GM19467 (cell line): ENCODE measurements around the gene NRP1.
A peak's percentile ranks its signal among the peaks of the same experiment; 100 is the strongest.
"Not testable (repeated sequence)": the region's sequence is repeated elsewhere in the genome, so short reads cannot be mapped to it uniquely, and the experiment has no call there.

Source experiments
- ATAC-seq: cut with Tn5 transposase; IDR thresholded peaks from one replicate; pipeline ENCODE4 v1.9.1; 2021; ENCODE audit warnings: mild to moderate bottlenecking, moderate library complexity; ENCODE audit not compliant: unreplicated experiment

Gene NRP1

GRCh38 chr10:33154590-33154989, 179.9 kb downstream of the NRP1 start:
- ATAC-seq = no peak

GRCh38 chr10:33153968-33154327, 180.5 kb downstream of the NRP1 start:
- no peak for ATAC-seq

- ATAC-seq = no peak
Observed at GRCh38 chr10:33153251-33153967, 181.1 kb downstream of the NRP1 start.

GRCh38 chr10:33152750-33153149, 181.7 kb downstream of the NRP1 start:
- ATAC-seq = no peak

- no peak for ATAC-seq
Observed at GRCh38 chr10:33152146-33152545, 182.3 kb downstream of the NRP1 start.

GRCh38 chr10:33151344-33151864, 183.1 kb downstream of the NRP1 start:
- no peak for ATAC-seq

- ATAC-seq = no peak
Observed at GRCh38 chr10:33150889-33151288, 183.6 kb downstream of the NRP1 start.

DNA sequence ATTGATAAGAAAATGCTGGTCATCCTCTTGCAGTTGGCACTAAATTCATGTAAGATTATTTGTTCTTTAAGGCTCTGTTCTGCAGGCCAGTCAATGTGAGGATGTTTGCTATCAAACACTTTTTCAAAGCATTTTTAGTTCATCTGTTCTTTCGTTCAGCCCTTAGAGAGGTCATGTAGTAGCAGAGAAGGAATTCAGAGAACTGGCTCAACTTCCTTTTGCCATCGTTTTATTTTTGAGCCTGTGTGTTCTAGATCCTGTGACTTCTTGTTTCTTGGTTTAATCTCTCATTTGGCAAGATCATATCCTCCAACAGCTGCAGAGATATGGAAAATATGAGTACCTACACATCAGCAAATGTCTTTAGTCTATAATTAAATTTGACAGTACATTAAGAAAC, 184.3 kb downstream of the NRP1 start:
- ATAC-seq = no peak

GRCh38 chr10:33147013-33147310, 187.5 kb downstream of the NRP1 start:
- ATAC-seq = no peak

GRCh38 chr10:33146189-33147012, 188.1 kb downstream of the NRP1 start:
- ATAC-seq = no peak

GRCh38 chr10:33145451-33146188, 188.8 kb downstream of the NRP1 start:
- ATAC-seq = no peak

- no peak for ATAC-seq
Observed at GRCh38 chr10:33143160-33143728, 191.2 kb downstream of the NRP1 start.

GRCh38 chr10:33142295-33142694, 192.2 kb downstream of the NRP1 start:
- no peak for ATAC-seq

GRCh38 chr10:33141251-33141650, 193.2 kb downstream of the NRP1 start:
- ATAC-seq = no peak

DNA sequence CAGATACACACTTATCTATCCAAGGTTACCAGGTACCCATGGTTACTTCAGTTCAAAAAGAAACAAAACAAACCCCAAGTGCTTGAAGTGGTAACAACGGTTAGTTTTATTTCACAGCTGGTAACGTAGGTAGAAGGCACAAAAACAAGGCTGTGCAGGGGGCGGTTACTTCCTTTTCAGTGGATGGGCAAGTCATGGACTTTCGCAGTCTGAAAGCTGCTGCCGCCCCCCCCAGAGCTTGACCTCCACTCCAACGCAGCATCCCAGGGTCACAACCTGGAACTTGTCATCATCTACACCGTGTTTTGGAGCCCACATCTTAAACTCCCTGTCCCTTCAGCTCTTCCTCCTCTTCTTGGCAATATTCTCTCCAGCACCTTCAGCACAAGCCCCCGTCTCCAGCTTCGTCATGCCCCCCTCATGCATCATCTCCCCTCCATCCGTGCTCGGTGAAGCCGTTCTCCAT, 195.3 kb downstream of the NRP1 start:
- ATAC-seq = no peak

- not testable (repeated sequence) for ATAC-seq
Observed at GRCh38 chr10:33138686-33139085, 195.8 kb downstream of the NRP1 start.

GRCh38 chr10:33137356-33138005, 197.0 kb downstream of the NRP1 start:
- no peak for ATAC-seq

GRCh38 chr10:33136781-33137180, 197.7 kb downstream of the NRP1 start:
- no peak for ATAC-seq

DNA sequence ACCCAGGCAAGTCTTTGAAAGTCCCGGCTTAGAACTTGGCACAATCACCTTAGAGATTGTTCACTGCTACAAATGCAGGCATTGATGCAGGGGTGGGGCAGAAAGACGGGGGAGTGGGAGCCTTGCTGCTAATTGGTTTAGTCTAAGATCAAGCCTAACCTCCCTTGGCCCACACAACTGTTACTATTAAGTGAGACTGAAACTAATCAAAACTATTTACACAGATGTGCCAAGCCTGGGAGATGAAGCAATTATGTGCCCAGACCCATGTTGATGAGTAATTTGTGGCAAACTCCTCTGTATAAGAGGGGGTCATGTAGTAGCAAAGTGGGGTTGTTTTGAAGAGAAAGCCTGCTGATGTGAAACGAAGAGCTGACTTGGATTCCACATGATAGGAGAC, 198.2 kb downstream of the NRP1 start:
- peak; percentile 49 for ATAC-seq

- ATAC-seq = no peak
Observed at GRCh38 chr10:33134011-33134751, 200.3 kb downstream of the NRP1 start.
